Stimulated activated CD8-positive, alpha-beta memory T cell treated with anti-CD3 and anti-CD28 coated beads, Interleukin-7, amount 100 ng/mL, for 24 hours (primary cell): ENCODE measurements around the gene MOV10L1.
"Not testable (repeated sequence)": the region's sequence is repeated elsewhere in the genome, so short reads cannot be mapped to it uniquely, and the experiment has no call there.

Source experiments
- DNase-seq: peaks from one replicate; pipeline ENCODE4 v3.0.0-alpha.2; 2020; ENCODE audit warnings: low read depth

Gene MOV10L1

DNA sequence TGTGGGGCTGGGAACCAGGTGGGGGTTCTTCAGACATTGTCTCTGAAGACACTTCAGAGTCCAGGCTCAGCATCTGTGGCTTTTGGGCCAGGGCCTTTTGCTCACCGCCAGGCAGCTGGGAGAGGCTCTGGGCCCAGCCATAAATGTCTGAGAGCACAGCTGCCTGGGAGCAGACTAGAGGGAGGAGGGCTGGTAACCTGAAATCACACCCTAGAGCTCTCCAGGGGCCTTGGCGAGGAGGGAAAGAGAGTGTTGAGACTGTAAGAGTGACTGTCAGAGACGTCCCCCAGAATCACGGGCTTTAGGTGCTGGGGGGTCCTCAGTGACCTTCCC is 100.0 kb downstream of the MOV10L1 start:
- DNase-seq = no peak

DNA sequence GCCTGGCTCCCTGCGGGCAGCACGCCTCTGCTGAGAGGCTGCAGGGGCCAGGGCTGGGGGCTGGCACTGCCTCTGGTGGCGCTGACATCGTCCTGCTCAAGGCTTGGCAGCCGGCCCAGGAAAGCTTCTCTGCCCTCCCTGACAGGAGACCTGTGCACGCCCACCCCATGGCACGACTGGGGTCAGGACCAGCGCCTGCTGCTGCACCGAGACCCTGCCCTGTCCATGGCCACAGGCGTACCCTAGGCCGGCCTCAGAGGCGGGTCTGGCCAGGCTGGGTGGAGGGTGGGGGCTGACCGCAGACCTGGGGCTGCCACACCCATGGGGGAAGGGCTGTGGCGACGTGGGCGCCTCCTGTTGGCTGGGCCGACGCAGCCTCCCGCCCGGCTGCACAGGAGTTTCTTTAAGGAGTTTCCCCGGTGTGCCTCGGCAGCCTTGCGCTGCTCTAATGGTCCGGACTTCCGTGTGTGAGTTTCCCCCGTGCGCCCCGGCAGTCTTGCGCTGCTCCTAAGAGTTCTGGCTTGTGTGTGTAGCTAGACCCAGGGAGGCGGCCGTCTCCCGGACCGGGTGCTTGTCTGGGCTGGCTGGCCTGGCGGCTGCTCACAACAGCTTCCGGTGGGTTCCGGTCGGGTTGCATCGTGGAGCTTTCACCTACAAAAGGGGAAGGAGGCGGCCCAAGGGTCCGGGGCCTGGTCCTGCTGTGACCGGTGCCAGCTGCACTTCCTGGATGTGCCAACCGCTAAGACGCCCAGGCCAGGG is 100.6 kb downstream of the MOV10L1 start:
- DNase-seq = peak; percentile 48

DNA sequence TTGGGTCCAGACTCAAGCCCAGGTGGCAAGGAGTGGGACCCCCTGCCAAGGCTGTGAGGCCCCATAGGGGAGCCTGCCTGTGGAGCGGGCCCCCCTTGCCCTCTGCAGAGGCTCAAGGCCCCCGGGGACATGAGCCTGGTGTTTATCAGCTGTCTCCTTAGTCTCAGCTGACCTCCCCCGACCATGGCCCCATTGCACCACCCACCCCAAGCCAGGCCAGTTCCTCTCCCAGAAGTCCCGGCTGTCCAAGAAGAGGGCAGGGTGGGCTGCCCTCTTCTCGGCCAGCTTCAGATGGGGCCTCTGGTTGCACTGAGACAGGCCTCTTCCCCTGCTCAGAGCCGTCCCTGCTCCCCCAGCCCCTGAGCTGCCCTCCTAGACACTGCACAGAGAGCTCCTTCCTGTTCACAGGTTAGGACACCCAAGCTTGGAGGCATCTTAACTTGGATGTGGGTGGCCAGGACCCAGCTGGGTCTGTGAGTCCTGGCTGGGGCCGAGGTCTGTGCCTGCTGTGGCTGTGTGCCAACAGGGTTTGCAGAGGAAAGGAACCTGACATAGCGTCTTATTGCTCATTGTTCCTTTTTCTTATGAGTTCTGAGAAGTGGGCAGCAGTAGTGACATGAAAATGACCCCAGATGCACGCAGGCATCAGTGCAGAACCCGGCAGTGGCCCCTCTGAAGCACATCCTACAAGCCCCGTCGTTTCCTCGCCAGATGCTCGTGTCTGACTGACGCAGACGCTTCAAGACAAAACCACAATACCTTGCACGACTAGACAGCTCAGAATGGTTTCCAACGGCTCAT is 101.3 kb downstream of the MOV10L1 start:
- DNase-seq = peak; percentile 49

DNA sequence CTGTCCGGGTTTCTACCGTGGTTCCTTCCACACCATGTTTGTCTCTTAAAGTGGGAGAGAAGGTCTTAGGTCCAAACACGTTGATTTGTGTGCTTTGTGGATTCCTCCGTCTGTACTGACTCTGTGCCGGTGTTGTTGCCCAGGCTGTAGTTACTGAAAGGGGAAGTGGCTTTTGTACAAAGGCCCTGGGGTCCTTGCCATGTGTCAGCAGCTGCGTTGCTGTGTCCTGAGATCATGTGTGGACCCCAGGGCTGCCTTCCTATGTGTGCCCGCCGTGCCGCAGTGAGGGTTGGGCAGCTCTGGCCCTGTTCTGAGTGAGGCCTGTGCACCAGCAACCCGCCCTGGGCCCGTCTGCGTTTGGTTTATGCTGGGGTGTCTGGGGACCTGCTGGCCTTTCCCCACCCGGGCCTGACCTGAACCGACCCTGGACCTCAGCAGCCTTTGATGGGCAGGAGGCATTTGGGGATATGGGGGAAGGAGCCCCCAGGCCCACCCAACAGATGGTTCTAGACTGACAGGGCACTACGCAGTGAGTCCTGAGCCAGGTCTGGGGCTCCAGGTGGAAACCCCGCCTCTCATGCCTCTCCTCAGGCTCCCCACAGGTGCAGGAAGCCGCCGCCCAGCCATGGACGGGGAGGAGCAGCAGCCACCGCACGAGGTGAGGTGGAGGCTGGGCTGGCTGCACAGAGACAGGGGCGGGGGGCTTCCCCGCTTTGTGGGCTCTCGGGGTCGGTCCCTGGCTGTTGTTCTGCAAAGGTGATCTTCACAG is 102.8 kb downstream of the MOV10L1 start:
- no peak for DNase-seq

DNA sequence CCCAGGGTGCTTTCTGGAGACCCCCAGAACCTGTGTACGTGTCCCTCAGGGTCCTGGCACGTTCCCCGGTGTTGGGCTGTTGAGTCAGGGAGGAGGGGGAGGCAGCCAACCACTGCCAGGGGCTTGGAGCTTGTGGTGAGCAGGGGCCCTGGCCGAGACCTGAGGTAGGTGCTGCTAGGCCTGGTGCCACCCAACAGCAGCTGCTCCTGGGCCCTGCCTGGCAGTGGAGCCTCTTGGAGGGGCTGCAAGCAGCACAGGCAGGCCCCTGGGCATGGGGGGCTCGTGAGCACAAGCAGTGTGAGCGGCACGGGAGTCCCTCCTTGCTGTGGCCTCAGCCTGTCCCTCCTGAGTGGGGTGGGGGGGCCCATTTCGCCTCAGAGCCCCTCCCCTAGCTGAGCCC is 103.8 kb downstream of the MOV10L1 start:
- no peak for DNase-seq

DNA sequence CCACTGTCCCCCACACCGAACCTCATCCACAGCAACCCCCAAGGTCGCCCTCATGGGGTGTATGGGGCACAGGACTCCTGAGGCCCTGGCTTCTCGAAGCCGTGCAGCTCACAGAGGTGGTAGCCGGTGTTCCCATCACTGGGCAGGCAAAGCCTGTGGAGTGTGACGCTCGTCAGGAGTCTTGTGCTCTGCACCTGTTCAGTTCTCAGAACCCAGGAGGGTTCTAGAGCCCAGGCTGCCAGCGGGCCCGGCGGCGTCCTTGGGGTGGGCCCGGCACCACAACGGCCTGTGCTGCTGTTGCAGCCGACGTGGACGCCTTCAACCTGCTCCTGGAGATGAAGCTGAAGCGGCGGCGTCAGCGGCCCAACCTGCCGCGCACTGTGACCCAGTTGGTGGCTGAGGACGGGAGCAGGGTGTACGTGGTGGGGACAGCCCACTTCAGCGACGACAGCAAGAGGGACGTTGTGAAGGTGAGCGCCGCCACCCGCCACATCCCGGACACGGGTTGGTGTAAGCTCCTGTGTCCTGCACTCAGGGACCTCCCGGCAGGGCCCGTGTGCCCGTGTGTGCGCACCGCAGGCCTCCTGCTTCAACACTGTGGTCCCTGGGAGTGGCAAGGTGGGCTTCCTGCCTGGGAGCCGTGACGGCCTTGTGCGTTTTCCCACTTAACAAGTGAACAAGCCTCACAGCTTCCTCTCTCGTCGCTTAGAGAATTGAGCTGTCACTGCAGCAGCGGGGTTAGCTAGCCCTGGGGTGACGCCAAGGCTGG is 104.4 kb downstream of the MOV10L1 start:
- no peak for DNase-seq

DNA sequence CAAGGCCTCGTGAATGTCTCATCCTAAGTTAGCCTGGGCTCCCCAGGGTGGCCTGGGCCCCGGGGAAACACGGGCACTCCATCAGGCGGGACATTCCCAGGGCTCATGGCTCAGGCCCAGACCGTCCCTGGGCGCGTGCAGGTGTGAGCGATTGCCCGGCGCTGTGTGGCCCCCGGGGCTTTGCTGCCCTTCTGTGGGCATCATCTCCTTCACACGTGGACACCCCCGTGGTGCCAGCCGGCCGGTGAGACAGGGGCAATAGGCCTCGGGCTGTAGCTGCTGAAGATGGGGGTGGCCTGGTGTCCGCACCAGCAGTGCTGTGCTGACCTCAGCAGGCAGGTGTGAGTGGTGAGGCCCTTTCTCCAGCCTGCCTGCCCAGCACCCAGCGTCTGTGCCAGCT is 106.5 kb downstream of the MOV10L1 start:
- no peak for DNase-seq

DNA sequence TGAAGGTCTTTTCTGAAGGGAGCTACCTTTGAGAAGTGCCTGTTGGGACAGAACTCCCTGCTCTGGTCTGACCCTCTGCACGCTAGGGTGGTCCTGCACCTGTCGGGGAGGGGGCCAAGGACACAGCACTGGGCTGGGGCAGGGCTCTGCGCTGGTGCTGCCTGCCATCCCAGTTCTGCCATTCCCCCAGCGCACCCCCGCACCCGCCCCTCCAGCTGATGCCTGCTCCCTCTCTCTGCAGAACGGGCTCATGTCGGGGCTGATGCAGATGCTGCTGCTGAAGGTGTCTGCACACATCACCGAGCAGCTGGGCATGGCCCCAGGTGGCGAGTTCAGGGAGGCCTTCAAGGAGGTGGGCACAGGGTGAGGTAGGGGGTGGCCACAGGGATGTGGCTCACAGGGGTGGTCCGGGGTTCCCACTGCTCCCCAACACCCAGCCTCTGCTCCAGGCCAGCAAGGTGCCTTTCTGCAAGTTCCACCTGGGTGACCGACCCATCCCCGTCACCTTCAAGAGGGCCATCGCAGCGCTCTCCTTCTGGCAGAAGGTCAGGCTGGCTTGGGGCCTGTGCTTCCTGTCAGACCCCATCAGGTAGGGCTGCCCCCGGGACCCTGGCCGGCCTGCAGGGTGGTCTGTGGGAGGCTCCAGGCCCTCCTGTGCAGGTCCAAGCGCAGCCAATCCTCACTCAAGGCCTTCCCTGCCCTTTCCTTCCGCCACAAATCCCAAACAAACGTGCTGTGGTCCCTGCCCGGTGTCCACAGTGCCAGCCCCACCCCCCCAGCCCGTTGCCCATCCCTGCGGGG is 107.4 kb downstream of the MOV10L1 start:
- no peak for DNase-seq

DNA sequence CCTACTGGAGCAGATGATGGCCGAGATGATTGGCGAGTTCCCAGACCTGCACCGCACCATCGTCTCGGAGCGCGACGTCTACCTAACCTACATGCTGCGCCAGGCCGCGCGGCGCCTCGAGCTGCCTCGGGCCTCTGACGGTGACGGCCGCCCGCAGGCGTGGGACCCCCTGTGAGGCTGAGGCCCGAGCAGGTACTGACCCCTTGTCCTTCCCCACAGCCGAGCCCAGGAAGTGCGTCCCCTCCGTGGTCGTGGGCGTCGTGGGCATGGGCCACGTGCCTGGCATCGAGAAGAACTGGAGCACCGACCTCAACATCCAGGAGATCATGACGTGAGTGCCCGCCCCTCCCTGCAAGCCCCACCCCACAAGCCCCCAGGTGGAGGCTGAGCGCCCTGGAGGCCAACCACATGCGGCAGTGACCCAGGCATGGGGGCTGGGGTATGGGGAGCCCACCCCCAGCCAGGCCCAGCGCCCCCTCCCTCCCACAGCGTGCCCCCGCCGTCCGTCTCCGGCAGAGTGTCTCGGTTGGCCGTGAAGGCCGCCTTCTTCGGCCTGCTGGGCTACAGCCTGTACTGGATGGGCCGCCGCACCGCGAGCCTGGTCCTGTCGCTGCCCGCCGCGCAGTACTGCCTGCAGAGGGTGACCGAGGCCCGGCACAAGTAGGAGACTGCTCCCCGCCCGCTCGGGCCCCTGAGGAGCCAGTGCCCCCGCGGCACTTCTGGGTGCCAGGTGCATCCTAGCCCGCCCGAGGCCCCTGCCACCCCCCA is 108.2 kb downstream of the MOV10L1 start:
- DNase-seq = no peak

DNA sequence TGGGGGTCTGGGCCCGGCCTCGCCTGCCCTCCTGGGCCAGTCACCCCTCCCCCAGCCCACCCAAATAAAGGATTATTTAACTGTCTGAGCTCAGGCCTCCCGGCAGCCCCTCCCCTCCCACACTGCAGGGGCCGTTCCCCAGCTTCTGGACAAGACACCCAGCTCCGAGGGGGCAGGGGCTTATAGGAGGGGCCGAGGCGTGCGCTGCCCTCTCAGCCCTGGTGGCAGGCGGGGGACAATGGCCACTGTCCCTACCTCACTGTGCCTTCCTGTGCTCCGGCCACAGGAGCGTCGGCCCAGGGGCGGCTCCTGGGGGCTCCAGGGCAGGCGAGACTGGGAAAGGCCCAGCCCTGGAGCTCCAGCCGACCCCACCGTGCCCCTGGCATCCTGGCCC is 108.8 kb downstream of the MOV10L1 start:
- no peak for DNase-seq

DNA sequence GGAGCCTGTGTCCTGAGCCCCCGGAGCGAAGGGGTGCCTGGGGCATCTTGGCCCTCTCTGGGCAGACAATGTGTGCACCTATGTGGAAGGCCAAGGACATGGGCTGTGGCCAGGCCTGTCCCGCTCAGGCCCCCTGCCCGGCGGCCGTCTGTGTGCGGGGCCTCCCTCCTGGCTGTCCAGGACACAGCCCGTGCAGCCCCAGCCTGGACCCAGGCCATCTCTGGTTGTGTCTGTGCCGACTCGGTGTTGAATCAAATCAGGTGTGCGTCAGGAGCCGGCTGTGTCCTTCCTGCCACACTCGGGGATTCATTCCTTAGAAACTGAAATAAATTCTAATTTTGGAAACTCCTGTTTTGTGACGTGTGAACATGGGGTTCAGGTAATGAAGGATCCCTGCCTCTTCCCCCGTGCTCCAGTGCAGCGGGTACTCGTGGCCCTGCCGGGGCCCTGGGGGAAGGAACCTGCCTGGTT is 109.5 kb downstream of the MOV10L1 start:
- no peak for DNase-seq

DNA sequence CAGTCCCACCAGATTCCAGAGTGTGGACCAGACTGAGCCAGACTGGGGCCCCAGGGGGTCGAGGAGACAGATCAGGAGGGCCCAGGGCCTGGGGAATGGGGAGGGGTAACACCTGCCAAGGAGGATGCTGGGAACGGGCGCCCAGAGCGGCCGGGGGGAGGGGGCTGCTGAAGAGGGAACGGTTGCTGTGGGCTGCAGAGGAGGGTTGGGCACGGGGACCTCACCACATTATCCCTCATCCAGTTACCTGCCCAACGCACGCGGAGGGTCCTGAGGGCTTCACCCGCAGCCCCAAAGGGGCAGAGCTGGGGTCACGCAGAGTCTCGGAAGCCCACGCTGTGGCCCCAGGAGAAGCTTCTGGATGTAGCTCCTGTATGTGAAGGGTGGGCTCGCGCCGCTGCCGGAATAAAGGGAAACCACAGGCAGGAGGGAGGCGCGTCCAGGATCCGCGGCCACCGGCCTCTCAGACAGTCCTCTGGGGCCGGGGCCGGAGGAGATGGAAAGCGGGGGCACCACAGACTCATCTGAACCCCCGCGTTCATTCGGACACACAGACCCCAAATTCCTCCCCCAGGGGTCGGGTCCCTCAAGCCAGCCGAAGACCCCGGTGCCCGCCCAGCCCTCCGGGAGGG is 110.1 kb downstream of the MOV10L1 start:
- no peak for DNase-seq

DNA sequence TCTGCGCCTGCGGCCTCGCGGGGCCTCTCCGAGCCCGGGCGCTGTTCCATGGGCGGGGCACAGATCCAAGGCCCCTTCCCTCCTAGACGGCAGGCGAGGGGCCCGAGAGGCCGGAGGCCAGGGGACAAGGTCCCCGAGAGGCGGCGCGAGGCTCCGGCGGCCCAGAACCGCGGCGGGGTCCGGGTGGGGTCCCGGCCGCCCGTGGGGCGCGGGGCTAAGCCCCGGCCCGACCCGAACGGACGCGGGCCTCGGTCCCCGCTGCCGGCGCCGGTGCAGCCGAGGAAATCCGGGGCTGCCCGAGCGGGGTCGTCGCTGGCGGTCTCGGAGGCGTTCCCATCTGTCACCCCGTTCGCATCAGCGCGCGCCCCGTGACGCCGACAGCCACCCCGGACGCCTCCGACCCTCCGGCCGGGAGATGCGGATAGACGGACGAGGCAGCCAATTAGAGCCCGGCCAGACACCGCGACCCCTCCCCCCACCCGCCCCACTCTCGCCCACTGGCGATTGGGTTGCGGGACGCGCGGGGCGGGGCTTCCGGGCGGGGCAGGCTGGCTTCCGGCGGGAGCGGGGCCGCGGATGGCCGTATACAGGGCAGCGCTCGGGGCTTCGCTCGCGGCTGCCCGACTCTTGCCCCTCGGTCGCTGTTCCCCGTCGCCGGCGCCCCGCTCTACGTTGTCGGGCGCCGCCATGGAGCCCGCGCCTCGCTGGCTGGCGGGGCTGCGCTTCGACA is 110.8 kb downstream of the MOV10L1 start, which contains the start of gene SELENOO:
SELENOO (plus strand) TSS at position 551 of the 730 bp plus-strand sequence; CDS start at position 577, 26 bp downstream.
- peak; percentile 79 for DNase-seq

DNA sequence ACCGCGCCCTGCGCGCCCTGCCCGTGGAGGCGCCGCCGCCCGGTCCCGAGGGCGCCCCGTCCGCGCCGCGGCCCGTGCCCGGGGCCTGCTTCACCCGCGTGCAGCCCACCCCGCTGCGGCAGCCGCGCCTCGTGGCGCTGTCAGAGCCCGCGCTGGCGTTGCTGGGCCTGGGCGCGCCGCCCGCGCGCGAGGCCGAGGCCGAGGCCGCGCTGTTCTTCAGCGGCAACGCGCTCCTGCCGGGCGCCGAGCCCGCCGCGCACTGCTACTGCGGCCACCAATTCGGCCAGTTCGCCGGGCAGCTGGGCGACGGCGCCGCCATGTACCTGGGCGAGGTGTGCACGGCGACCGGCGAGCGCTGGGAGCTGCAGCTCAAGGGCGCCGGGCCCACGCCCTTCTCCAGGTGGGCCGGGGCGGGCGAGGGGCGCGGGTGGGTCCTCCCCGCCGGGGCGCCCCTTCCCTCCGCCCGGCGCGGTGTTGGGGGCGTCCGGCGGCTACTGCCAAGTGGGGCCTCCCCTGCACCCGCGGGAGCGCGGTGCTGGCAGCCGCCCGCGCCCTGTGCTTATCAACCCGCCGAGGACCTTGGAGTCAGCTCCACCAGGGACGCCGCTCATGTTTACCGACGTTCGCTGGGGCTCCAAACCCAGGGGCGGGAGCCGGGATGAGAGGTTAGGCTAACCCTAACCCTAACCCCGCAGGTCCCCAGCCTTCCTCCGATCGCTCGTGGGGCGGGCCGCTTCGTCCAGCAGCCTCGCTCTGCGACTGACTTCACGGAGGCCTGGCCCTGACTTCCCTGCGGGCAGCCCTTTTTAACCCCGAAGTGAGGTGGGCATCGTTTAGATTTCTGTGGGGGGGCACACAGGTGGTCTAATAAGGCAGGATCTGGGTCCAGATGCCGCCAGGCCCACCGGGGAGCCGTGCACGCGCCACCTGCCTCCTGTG is 111.7 kb downstream of the MOV10L1 start:
- no peak for DNase-seq

DNA sequence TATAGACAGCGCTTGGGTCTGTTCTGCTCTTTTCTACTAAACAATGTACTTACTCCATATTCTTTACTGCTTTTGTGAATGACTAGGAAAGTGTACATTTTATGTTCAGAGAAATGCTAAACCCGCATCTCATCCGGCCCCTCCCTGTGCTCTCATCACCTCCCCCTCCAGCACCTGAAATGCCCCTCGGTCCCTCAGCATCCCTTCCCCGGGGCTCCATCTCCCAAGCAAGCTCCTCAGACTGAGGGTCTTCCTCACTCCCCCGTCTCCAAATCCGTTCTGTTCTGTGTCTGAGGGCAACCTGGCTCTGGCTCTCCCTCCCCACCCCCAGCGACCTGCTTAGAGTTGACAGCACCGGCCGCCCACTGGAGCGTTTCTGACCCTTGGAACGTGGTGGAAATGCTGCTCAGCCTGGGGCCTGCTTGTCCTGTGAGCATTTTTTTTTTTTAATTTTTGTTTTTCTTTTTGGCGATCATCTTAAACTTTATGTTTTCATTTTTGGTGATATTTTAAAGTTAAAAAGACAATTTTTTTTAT is 112.4 kb downstream of the MOV10L1 start:
- no peak for DNase-seq

DNA sequence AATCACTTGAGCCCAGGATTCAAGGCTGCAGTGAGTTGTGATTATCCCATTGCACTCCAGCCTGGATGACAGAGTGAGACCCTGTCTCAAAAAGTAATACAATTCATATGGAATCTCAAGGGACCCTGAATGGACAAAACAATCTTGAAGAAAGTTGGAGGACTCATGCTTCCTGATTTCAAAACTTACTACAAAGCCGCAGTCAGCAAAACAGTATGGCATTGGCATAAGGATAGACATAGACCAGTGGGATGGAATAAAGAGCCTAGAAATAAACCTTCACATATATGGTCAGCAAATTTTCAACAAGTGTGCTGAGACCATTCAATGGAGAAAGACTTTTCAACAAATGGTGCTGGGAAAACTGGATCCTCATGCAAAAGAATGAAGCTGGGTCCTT is 113.5 kb downstream of the MOV10L1 start:
- no peak for DNase-seq

DNA sequence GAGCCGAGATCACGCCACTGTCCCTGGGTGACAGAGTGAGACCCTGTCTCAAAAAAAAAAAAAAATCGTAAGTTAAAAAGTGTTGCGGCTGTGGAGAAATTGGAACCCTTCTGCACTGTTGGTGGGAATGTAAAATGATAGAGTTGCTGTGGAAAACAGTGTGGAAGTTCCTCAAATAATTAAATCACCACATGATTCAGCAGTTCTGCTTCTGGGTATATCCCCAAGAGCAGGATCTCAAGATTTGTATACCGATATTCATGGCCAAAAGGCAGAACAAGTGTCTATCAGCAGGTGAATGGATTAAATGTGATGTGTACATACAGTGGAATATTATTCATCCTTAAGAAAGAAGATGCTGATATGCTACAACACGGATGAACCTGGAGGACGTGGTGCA is 114.8 kb downstream of the MOV10L1 start:
- no peak for DNase-seq

DNA sequence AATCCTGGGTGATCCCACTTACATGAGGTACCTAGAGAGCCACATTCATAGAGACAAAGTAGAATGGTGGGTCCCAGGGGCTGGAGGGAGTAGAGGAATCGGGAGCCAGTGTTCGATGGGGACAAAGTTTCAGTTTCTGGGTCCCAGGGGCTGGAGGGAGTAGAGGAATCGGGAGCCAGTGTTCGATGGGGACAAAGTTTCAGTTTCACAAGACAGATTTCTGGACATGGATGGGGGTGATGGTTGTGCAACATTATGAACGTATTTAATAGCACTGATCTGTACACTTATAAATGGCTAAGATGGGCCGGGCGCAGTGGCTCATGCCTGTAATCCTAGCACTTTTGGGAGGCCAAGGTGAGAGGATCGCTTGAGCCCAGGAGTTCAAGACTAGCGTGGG is 115.2 kb downstream of the MOV10L1 start:
- DNase-seq = not testable (repeated sequence)
